Stimulated activated CD4-positive, alpha-beta T cell treated with anti-CD3 and anti-CD28 coated beads, Interleukin-4, amount 100 ng/mL, for 48 hours (primary cell): ENCODE results near the gene RNF207.

ENCODE experiments used
- DNase-seq, 2 donors: peaks; one replicate each; pipeline ENCODE4 v3.0.0-alpha.2; 2020; ENCODE audit warnings: low read depth in 2 of 2

The RNF207 gene

DNA sequence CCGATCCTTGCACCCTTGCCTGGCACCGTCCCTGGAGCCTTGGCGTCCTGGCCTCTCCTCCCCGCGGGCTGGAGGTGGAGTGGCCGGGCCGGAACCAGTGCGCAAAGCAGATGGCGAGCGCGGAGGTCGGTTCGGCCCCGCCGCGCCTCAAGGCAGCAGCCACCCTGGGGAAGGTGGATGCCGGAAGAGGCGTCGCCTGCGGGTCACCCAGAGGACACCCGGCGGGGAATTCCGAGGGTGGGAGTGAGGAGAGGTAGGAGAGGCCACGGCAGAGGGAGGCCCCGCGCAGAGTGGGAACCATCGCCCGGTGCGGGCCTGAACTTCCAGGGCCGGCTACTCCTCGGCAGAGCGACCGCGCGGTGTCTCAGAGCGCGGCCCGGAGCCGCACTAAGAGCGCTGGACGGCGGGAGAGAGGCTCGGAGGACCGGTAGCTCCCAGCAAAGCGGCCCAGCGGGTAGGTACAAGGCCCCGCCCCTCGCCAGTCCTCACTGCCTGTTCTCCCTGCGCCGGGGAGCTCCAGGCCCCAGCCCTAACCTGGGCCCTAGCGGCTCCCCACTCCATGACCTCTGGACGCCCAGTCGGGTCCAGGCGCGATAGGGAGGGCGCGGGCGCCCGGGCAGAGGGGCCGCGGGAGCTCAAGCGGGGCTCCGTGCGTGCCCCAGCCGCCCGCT is at the start of gene RNF207:
TSS of gene RNF207 (plus strand) at position 271 of the 671 bp plus-strand sequence. CDS start 417 bp downstream, outside the sequence.
- DNase-seq, result peak; percentile 57 to 79

DNA sequence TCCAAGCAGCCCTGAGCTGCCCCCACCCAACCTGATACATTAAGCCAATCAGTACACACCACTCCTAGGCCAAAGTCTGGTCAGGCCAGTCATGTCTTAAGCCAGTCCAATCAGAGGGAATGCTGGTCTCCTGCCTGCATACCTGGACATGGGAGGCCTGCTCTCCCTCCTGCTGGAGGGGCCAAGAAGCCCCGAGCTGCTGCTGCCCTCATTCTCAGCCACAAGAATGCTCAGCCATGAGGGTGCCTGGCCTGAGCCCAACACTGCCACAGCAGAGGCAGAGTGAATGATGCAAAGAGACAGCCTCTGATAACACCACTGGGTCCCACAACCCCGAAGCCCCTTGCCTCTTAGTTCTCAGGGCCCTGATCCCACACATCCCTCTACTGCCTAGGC is 48.8 kb upstream of the RNF207 start:
- no peak for DNase-seq

- peak; percentile 32 to 42 for DNase-seq
Measured at GRCh38 chr1:6157528-6158174, 48.3 kb upstream of the RNF207 start.

DNA sequence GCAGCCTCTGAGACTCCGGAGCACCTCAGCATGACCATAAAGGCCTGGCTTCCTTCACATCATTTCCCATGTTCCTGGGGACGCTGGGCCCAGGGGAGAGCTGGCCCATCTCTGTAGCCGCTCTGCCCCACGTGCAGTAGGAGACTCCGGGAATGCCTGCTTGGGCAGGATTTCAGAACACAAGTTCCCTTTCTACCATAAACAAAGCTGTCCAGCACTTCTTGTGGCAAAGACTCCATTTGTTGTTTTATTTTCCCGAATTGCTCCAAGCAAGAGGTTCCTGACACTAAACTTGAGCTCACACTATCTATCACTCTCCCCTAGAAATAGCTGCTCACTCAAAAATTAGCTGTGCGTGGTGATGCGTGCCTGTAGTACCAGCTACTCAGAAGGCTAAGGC is 47.7 kb upstream of the RNF207 start:
- DNase-seq, result no peak

DNA sequence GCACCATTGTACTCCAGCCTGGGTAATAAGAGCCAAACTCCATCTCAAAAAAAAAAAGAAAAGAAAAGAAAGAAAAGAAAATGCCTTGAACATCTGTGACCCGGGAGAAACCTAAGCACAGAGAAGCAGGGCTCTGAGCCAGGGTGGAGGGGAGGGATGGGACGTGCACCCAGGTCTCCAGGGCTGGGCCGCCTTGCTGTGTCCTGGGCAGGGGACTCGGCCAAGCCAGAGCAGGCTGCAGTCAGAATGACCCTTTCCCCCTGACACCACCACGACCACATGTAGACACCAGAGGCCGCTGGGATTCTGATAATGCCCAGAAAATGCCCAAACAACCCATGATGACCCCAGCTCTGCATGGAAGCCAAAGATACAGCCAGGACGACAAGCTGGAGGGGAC is 43.6 kb upstream of the RNF207 start:
- DNase-seq, result no peak

DNA sequence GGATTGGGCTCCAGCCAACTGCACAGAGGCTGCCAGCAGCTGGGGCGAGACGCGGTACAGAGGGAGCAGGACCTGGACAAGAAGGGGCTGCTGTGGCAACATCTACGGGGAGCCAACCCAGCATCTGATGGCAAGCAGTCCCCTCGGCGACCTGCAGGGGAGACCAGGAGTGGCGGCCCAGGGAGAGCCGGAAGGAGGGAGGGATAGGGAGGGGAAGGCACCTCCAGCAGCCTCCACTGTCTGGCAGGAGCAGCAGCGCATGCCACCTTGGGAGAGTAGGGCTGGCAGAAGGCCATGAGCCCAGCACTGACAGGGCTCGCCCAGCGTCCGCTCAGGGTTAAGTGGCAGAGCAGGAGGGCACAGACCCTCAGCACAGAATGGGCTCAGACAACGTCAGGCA is 43.1 kb upstream of the RNF207 start:
- no peak for DNase-seq

DNA sequence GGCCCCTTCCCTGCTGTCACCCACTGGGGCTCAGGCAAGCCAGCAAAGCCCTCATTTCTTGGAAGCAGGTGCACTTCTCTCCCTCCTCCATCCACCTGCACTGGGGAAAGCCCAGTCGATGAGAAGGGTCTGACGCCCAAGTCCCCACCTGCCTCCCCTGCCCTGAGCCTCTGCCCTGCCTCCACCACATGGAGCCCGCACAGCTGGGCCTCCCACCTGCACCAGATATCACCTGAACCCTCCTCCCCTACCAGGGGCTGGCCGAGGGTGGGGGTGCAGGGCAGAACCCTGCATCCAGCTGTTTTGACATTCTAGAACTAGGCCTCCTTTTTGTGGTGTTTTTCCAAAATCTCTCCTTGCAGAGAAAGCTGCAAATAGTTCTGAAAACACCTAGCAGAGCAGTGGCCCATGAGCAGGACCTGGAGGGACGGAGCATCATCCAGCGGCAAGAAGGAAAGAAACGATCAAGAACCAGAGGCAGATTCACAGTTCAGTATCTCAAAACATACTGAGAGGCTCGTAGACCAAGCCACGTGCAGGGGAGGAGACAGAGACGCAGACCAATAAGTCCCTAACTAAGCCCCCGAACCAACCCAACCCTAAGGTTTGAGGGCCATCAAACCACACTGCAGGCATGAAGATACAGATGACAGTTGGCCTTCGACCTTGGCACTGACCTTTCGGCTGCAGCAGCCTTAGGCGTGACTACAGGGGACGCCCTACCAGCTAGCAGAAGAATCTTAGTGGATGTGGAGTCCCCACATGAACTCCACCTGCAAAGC is 42.5 kb upstream of the RNF207 start:
- no peak for DNase-seq

GRCh38 chr1:6163973-6164617 is 41.8 kb upstream of the RNF207 start:
- DNase-seq, result no peak

- no peak for DNase-seq
Measured at GRCh38 chr1:6165027-6165426, 40.9 kb upstream of the RNF207 start.

GRCh38 chr1:6165441-6165985 is 40.4 kb upstream of the RNF207 start:
- no peak for DNase-seq

DNA sequence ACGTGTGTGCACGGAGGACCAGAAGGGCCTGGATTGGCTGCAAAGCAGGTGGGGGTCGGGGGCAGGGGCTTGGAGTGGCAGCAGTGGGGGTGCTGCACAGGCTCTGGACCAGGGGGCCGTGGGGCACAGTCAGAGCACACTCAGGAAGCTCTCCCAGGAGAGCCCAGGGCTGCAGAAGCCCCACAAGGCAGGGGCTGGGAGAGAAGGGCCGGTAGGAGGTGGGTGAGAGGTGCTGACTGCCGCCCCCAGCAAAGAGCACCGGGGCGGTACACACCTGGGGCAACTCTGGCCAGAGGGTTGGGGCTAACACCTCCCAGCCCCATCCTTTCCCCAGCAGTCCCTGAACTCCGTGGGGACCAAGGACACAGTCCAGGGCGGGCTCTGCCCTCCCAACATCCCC is 39.7 kb upstream of the RNF207 start:
- no peak for DNase-seq

GRCh38 chr1:6166655-6167390 is 39.1 kb upstream of the RNF207 start:
- no peak for DNase-seq

DNA sequence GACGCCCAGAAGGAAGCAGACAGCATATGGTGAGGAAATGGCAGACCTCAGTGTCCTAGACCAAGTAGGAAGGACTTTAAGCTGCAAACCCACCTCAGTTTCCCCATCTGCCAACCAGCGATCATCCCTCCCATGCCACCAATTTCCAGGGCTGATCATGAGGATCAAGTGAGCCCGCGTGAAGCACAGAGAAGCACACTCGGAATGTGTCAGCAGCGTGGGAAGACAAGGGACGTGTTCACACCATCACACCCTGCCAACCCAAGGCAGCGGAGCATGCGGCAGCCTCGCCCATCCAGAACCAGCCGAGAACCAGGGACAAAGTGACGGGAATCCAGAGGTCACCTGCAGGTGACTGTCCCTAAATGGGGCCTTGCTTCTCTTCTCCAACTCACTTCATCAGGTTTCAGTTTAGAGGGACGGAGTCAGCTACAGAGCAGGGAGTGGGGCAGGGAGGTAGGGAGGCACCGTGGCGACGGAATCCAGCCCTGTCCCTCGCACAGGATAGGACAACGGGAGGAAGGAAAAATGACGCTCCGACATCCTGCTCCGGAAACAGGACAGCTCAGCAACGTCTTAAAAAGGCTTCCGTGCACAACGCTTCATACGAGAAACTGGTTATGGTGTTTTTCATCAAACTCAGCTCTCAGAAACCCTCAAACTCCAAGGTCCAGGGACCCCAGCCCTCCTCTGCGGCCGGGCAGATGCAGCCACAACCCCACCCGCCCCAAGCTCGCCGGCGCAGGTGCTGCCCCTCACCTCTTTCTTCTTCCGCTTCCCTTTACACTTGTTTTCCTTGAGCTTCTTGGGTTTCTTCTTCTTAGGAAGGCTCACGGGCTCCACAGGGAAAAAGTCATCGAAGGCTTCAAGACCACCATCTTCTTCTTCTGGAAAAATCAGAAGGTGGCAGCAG is 38.3 kb upstream of the RNF207 start:
- DNase-seq, result no peak

DNA sequence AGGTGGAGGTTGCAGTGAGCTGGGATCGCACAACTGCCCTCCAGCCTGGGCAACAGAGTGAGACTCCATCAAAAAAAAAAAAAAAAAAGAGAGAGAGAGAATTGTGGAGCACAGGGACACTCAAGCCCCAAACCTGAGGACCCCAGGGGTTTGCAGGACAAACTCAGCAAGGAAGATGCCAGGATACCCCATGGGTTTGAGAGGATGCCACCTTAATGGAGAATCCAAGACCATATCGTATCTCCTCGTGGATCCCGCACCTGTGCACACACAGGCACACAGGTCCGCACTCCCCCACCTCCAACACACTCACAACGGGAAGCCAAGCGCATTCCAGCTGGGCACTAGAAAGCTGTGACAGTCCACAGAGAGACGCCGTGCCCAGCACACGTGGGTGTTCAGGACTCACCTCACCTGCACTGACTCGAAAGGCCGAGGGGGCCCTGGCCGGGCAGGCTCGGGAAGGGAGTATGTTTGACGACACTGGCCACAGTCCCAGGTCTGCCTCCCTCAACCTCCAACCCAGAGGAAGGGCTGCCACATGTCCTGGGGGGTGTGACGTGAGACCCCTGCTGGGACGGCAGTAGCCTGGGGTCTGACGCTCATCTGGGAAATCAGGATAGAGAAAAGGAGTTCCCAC is 36.9 kb upstream of the RNF207 start:
- no peak for DNase-seq

- no peak for DNase-seq
Measured at GRCh38 chr1:6170116-6170741, 35.7 kb upstream of the RNF207 start.

GRCh38 chr1:6170742-6171201 is 35.1 kb upstream of the RNF207 start:
- DNase-seq, result no peak

GRCh38 chr1:6171548-6172124 is 34.3 kb upstream of the RNF207 start:
- no peak for DNase-seq

- no peak for DNase-seq
Measured at GRCh38 chr1:6172549-6172948, 33.4 kb upstream of the RNF207 start.
